HG03097 (cell line): Measurements from ENCODE around the gene TMX1.

Experiments
- ATAC-seq: cut with Tn5 transposase; IDR thresholded peaks from one replicate; pipeline ENCODE4 v1.9.1; 2021; ENCODE audit not compliant: unreplicated experiment, low FRiP score

Gene TMX1

DNA sequence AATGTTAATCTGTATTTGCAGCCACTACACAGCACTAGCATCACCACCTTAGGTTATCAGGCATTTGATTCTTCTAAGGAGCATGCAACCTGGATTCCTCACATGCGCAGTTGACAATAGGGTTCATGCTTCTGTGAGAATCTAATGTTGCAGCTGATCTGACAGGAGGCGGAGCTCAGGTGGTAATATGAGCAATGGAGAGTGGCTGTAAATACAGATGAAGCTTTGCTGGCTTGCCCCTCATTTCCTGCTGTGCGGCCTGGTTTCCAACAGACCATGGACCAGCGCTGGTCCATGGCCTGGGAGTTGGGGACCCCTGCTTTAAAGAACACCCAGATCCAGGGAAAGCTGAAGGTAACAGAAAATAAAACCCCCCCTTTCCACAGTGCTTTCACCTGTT lies 51.0 kb downstream of the TMX1 start:
- ATAC-seq = no peak

DNA sequence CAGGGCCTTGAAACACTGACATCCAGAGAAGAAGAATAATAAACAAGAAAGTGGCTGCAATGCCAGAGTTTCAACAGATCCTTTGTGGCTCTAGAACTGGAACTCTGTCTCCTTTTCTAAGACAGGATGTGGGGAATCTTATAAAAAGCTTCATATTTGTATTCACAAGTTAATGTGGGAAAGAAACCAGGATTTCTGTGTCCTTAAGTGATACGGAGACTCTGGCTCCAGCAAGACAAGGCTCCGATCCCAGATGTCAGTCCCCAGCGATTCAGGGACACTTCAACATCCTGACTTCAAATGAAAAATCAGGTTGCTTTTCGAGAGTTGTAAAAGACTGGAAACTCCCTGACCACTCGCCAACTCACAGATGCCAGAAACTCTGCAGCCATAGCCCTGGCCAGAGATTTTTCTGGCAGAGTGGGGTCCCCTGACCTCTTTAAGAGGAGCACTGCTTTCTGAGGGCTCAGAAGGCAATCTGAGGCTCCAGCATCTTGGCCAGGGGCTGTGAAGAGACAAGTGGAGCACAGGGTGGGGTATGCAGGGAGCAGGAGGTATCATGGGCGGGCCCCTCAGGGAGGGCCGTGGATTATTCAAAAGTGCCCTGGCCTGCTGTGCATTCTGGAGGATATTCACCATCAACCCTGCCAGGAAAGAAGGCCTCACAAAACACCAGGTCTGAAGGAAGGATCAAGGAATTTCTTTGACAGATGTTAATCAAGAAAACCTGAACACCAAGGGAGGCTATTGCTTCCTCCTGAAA lies 53.3 kb downstream of the TMX1 start:
- ATAC-seq = no peak

DNA sequence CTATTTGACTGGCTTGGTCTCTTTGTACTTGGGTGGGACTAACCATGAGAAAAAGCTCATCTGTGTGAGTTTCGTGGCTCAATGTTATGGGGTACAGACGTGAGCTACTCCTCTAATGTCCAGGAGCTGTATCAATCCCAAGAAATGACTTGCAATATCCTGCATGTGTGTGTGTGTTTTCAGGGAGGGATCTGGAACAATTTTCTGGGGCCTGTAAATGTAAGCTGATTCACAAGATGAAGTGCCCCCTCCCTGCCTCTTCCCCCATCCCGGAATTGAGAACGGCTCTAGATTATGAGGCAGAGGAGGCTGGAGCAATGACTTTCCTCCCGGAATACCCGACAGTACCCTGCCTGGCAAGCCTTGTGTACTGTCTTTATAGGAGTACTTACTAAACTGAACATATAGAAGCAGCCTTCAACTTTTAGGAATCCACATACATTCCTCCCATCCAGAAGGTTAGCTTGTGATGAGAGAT lies 53.9 kb downstream of the TMX1 start:
- ATAC-seq = no peak

DNA sequence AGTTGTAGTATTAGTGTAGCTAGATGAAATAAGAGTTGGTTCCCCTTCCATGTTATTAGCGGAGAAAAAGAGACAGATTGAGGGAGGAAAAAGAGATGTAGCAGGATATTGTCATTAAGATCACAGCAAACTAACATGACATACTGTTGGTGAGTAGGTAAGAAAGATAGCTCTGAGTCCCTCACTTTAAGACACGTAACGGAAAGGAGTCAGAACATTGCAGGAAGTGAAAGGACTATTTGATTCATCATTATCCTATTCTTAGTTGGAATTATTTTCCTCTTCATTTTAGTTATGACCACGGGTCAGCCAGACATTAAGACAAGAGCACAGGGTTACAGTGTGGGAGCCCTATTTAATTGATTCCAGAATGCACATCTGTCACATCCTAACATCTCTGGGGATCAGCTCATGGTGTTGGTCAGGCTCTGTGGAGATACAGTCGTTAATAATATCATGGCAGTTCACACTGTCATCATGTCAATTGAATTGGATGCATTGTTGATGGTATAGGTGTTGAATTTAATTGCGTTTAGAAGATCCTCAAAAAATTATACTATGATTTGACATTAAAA lies 55.0 kb downstream of the TMX1 start:
- no peak for ATAC-seq

DNA sequence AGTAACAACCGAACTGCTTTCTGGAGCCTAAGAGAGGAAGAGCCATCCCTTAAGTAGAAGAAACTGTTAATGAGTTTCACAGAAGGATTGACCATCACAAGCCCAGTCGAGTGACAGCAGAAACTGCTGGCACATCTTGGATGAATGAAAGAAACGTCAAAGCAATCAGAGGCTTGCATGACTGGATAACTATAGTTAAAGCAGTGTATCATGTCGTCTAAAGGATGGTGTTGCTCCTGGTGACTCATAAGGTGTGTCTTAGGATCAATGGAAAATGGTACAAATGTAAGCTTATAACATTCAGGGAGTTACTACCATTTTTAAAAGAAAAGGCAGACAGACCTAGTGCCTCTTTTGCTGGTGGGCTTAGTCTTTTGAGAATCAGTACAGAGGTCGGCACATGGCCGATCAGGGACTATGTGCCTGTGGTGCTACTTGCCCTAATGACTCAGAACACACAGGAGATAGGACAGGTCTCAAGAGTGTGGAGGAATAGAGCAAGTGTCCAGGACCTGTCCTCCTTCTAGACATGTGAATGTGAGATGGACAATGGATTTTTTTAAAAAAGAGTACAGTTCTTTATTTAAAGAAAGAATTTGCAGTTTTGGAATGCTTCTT lies 55.7 kb downstream of the TMX1 start:
- no peak for ATAC-seq

DNA sequence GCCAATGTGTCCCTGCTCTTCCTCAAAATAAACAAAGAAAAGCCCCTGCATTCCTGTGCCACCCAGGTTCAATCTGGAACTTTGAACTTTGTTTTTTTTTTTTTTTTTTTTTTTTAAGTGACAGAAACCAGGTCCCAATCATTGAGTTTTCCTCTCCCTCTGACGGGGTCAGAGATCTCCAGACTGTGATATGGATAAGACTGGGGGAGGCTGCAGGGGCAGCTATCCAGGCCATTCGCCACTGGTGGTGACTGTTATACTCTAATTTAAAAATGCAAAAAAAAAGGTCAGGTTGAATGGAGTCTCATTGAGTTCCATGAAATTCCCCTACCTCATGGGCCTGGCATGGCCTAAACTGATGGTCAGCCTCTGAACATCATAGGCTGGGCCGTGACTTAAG lies 57.0 kb downstream of the TMX1 start:
- no peak for ATAC-seq

DNA sequence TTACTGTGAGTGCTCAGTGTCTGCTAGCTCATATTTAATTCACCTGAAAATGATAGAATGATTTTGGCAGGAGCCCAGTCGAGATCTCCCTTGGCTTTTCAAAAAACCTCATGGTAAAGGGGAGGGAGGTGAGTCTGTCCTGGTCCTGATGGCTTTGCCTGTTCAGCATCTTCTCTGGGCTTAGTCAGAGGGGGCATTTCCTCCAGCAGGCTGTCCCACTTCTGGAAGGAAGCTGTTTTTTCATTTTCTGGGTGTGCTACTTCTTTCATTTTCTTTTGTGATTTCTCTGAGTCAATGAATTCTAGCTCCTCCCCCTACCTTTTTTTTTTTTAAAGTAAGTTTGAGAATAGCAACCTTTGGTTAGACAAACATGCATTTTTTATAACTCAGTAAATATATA lies 58.8 kb downstream of the TMX1 start:
- ATAC-seq = no peak

DNA sequence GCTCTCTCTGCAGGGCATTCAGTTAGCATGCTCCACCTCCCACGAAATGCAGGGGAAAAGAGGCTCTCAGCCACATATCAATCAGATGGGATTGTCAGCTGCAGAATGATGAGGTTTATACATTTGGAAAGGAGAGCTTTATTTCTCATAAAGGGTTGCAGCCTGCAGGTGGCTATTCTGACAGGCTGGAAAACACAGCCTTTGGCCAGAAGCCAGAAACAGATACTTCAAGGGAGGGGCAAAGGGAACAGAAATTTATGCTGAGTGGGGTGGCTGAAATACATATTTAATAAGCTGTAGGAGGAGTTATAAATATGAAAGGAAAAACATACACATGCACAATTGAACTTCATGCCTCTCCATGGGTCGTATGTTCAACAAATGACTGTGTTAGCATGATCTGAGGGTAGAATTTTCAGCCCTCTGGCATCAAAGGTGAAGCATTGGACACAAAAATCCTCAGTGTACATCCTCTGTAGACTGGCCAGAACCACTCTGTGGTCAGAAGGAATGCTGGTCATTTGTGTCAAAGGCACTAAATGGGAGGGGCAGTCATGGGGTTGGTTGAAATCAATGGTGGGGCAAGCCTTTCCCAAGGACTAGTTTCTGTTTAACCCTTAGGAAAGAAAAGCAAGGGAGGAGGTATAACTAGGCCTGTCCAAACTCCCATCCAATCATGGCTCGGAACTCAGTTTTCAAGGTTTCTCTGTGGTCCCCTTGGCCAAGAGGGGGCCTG lies 62.4 kb downstream of the TMX1 start:
- ATAC-seq = no peak

DNA sequence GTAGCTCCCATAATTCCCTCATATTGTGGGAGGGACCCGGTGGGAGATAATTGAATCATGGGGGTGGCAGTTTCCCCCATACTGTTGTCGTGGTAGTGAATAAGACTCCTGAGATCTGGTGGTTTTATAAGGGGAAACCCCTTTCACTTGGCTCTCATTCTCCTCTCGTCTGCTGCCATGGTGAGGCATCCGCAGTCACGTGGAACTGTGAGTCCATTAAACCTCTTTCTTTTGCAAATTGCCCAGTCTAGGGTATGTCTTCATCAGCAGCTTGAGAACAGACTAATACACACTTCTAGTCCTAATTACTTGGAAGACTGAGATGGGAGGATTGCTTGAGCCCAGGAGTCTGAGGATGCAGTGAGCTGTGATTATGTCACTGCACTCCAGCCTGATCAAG lies 64.4 kb downstream of the TMX1 start:
- no peak for ATAC-seq

DNA sequence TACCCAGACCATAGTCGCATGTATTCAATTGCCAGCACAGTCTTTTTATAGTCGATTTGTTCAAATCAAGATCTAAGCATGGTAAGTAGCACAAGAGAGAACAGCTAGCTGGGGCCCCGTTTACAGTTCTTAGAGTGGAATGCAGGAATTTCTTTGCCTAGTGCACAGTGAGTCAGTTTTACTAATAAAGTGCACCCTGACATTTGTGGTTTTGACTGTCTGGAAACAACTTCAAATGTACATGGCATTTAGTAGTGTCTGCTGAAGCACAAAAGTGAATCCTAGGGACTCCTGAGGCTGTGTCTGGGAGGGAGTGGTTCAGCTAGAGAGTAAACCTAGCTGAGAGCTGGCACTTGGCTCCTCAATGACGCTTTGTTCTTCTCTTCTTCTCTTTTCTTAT lies 64.9 kb downstream of the TMX1 start:
- no peak for ATAC-seq

DNA sequence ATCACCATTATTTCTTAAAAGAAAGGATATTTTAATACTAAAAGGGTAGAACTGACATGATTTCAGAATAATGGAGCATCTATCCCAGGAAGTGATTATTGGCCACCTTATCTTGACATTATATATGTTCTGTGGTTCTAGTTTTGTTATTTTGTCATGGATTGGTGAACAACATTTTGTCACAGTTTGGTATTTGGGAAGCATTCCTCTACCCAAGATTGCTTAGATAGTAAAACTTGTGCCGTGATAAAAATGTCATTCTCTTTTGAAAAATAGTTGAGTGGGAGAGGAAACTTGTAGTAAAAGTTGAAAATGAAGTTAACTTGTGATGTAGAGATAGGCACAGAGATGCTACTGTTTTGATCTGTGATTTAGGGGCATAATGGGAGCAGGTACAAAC lies 65.7 kb downstream of the TMX1 start:
- no peak for ATAC-seq
